ENCODE measurements around the gene BCORL1.

- TF ChIP-seq RFX5 (IDR thresholded peaks at IDR 0.05; ENCODE audit: low read depth, low read length) (no peak), CTCF (conservative IDR thresholded peaks at IDR 0.05; ENCODE audit: low read depth, low read length) (no peak)
Observed at GRCh38 chrX:130005089-130005807, 22.8 kb downstream of the BCORL1 start.

All from IMR-90 (cell line).